HG03039 (cell line): ENCODE measurements around the gene BICRA.
"Not testable (repeated sequence)": the region's sequence is repeated elsewhere in the genome, so short reads cannot be mapped to it uniquely, and the experiment has no call there.

Experiments used
- ATAC-seq: cut with Tn5 transposase; IDR thresholded peaks from one replicate; pipeline ENCODE4 v1.9.1; 2021; ENCODE audit warnings: mild to moderate bottlenecking, moderate library complexity; ENCODE audit not compliant: unreplicated experiment

BICRA gene

DNA sequence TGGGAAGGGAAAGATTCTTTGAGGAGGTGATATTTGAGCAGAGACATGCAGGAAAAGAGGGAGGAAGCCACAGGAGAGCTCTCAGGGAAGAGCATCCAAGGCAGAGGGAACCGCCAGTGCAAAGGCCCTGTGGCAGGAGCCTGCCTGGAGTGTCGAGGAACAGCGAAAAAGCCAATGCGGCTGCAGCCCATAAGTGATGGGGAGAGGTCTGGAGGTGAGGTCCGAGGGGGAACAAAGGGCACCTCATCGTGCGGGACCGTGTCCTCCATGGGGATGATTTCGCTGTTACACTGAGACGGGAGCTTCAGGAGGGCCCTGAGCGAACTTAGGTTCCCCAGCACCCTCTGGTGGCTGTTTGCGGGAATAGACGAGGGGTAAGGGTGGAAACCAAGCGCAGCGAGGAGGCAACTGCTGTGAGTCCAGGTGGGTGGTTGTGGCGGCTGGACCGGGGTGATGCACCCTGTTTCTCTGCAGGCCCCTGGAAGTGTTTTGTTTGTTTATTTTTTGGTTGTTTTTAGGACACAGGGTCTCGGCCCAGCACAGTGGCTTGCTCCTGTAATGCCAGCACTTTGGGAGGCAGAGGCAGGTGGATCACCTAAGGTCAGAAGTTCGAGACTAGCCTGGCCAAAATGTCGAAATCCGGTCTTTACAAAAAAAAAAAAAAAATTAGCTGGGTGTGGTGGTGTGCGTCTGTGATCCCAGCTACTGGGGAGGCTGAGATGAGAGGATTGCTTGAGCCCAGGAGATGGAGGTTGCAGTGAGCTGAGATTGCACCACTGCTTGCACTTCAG lies 98.4 kb downstream of the BICRA start:
- no peak for ATAC-seq

DNA sequence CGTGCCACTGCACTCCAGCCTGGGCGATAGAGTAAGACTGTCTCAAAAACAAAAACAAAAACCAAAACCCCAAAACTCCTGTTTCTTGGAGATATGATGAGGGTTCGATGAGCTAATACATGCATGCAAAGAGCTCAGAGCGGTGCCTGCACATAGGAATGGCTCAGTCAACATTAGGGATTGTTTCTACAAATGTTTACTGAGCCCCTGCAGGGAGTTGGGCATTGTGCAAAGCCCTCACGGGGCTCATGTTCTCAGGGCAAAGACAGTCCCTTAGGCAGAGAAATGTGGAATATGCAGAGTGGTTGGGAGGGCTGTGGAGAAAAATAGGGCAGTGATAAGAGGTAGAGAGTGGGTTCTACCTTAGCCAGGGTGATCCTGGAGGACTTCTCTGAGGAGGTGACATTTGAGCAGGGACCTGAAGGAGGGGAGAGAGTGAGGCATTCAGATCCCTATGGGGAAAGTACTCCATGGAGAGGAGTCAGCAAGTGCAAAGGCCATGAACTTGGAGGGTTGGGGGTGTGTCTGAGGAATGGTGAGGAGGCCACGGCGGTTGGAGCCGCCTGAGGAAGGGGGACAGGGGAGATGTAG lies 102.8 kb downstream of the BICRA start:
- ATAC-seq = no peak

DNA sequence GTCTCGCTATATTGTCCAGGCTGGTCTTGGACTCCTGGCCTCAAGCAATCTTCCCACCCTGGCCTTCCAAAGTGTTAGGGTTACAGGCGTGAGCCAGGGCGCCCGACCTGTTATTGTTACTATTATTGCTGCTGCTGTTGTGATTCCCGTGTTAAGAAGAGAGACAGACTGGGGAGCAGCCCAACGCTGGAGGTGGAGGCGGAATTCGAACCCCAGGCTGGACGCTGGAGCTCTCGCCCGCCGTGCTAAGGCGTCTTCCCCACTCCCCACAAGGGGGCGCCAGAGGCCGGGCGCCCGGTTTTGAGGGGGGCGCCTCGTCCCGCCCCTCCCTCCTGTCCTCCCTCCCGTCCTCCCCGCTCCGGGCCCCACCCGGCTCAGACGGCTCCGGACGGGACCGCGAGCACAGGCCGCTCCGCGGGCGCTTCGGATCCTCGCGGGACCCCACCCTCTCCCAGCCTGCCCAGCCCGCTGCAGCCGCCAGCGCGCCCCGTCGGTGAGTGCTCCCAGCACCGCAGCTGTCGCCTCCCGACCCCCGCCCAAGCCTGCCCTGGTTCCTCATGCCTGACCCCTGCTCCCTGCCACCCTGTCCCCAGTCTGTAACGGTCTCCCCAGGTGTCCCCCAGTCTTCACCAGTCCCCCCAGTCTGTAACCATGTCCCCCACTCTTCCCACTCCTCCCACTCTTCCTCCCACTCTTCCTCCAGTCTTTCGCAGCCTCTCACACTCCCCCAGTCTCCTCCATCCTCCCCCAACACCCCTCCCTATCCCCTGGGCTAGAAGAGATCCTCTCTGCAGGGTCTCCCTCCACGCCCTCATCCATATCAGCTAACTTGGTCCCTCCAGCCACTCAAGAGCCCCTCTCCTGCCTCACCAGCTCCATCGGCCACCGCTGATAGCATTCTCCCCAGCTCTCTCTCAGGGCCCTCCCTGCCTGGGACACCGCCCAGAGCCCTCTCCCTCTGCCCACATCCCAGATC lies 104.4 kb downstream of the BICRA start, which contains the start of gene EHD2:
Gene EHD2, plus strand, starts transcription at position 377 of the 976 bp plus-strand sequence. CDS start 3,191 bp downstream, outside the sequence.
- no peak for ATAC-seq

DNA sequence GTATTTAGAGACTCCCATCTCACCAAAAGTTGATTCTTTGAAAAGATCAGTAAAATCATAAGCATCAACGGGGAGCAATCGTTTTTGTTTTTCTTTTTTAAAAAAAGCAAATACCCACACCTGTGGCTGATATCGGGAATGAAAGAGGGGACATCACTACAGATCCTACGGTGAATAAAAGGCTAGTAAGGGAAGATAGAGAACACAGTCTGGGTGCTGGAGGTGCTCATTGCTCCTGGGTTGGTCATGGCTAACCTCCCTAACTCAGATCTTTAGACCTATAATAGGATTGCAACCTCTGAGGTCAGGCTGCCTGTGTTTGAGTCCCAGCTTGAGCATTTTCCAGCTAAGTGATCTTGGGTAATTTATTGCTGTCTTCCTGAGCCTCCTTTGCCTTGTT lies 105.4 kb downstream of the BICRA start:
- no peak for ATAC-seq

DNA sequence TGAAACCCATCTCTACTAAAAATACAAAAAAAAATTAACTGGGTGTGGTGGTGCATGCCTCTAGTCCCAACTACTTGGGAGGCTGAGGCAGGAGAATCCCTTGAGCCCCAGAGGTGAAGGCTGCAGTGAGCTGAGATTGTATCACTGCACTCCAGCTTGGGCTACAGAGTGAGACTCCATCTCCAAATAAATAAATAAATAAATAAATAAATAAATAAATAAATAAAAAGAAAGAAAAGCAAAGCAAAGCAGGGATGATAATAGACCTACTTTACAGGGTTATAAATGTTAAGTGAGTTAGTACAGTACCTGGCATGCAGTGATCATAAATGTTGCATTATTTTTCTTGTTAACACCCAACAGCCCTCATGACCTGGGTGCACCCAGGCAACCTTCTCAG lies 105.9 kb downstream of the BICRA start:
- not testable (repeated sequence) for ATAC-seq

DNA sequence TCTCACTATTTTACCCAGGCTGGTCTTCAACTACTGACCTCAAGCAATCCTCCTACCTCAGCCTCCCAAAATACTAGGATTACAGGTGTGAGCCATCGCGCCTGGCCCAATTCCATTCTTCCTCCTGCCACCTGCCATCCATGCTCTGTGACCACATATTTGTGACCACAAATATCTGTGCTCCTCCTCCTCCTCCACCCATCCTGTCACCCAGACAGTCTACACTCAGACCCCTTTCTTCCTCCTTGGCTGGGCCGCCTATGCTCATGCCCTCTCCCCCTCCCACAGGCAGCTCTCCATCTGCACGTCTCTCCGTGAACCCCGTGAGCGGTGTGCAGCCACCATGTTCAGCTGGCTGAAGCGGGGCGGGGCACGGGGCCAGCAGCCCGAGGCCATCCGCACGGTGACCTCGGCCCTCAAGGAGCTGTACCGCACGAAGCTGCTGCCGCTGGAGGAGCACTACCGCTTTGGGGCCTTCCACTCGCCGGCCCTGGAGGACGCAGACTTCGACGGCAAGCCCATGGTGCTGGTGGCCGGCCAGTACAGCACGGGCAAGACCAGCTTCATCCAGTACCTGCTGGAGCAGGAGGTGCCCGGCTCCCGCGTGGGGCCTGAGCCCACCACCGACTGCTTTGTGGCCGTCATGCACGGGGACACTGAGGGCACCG lies 107.5 kb downstream of the BICRA start:
- ATAC-seq = no peak

DNA sequence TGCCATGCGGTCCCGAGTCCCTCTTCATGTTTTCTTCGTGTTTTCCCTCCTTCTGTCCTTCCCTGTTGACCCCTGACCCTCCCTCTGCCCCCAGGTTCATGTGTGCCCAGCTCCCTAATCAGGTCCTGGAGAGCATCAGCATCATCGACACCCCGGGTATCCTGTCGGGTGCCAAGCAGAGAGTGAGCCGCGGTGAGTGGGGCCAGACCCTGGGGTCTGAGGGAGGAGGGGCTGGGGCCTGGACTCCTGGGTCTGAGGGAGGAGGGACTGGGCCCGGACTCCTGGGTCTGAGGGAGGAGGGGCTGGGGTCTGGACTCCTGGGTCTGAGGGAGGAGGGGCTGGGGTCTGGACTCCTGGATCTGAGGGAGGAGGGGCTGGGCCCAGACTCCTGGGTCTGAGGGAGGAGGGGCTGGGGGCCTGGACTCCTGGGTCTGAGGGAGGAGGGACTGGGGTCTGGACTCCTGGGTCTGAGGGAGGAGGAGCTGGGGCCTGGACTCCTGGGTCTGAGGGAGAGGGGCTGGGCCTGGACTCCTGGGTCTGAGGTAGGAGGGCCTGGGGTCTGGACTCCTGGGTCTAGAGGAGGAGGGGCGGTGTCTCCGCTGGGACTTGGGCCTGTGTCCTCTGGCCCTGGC lies 109.6 kb downstream of the BICRA start:
- not testable (repeated sequence) for ATAC-seq

DNA sequence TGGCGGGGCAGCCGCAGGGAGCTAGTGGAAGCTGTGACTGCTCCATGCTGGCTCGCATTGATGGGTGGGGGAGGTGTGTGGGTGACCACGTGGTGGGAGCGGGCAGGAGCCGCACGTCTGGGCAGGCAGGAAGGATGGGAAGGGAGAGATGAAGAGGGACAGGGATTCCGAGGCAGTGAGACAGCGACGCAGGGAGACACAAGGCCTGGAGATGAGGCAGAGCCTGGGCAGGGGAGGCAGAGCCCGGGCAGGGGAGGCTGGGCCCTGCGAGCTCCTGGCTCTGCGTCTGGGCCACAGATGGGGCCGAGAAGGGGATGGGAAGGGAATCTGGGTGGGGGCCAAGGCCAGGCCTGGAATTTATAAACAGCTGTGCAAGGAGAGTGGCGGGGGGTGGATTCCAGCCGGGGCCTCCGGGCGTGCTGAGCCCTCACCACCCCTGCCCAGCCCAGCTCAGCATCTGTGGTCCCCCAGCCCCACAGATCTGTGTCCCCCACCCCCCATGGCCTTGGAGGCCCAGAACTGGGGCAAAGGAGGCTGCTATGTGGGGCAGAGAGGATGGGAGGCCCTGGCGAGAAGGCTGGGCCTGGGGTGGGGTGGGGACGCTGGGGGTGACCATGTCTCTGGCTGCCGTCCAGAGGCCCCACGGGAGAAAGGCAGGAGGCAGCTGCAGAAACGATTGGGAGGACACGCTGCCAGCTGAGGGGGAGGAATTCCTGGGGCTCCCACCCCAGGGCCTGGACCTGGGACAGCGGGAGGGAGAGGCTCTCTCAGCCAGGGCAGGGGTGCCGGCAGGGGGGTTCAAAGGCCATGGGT lies 110.3 kb downstream of the BICRA start:
- ATAC-seq = no peak

DNA sequence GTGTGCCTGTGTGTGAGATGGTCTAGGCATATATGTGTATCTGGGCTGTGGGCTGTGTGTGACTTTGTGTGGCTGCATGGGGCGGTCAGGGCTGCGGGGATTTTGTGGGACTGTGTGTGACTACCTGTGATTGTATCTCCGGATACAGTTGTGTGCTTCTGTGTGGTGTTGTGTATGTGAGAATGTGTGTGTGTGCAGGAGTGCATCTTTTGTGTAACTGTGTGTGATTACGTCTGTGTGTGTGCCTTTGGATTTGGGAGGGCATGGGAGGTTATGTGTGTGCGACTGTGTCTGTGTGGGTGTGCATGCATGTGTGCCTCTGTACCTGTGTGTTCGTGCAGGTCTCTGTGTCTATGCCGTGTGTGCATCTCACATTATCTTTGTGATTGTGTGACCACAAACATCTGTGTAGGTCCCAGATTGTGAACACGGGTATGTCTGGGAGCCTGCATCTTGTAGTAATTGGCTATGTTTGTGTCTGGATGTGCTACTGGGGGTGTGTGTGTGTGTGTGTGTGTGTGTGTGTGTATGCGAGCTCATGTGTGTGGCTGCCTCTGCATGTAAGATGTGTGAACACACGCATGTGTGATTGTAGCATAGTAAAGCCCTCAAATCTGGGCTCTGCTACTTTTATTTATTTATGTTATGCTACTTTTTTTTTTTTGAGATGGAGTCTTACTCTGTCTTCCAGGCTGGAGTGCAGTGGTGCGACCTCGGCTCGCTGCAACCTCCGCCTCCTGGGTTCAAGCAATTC lies 111.9 kb downstream of the BICRA start:
- ATAC-seq = no peak

DNA sequence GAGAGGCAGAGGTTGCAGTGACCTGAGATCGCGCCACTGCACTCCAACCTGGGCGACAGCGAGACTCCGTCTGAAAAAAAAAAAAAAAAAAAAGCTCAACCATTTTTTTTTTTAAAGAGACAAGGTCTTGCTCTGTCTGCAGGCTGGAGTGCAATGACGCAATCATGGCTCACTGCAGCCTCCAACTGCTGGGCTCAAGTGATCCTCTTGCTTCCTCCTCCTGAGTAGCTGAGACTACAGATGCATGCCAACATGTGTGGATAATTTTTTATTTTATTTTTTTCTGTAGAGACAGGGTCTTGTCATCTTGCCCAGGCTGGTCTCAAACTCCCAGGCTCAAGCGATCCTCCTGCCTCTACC lies 114.6 kb downstream of the BICRA start:
- no peak for ATAC-seq

DNA sequence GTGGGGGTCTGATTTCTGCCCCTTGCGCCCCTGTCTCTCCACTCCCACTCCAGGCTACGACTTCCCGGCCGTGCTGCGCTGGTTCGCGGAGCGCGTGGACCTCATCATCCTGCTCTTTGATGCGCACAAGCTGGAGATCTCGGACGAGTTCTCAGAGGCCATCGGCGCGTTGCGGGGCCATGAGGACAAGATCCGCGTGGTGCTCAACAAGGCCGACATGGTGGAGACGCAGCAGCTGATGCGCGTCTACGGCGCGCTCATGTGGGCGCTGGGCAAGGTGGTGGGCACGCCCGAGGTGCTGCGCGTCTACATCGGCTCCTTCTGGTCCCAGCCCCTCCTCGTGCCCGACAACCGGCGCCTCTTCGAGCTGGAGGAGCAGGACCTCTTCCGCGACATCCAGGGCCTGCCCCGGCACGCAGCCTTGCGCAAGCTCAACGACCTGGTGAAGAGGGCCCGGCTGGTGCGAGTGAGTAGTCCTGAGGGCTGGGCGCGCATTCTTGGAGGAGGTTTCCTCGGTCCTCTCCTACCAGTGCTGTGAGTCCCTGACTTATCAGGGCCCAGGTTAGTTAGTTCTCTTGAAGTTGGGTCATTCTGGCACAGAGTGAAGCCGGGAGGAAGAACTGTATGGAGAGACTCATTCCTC lies 116.9 kb downstream of the BICRA start:
- no peak for ATAC-seq

DNA sequence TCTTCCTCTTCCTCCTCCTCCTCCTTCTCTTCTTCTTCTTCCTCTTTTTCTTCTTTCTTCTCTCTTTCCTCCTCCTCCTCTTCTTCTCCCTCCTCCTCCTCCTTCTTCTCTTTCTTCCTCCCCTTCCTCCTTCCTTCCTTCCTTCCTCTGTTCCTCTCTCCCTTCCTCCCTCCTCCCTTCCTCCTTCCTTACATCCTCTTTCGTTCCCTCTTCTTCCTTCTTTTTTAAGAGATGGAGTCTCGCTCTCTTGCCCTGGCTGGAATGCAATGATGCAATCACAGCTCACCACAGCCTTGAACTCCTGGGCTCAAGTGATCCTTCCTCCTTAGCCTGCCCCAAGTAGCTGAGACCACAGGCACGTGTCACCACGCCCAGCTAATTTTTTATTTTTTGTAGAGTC lies 117.5 kb downstream of the BICRA start:
- ATAC-seq = no peak

DNA sequence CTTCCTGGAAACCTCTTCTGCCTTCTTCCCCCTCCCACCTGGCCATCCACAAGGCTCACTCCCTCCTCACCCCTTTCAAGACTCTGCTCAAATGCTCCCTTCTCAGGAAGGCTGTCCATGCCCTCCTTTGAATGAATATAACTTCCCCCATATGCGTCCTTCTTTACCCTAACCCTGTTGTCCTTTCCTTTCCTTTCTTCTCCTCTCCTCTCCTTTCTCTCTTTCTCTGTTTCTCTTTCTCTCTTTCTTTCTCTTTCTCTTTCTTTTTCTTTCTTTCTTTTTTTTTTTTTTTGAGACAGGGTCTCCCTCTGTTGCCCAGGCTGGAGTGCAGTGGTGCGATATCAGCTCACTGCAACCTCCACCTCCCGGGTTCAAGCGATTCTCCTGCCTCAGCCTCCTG lies 119.4 kb downstream of the BICRA start:
- not testable (repeated sequence) for ATAC-seq

DNA sequence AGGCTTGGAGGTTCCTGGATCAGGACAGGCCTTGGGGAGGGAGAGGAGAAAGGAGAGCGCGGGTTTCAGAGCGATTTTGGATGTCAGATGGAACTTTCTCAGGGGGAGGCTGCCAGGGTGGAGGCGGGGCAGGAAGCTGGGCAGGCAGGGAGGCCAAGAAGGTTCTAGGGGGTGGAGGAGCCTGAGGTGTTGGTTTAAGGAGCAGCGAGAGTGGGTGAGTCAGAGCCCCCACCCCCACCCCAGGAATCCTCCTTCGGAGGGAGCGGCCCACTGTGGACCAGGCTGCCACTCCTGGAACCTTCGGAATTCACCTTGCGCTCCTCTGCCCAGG lies 120.5 kb downstream of the BICRA start:
- ATAC-seq = no peak

DNA sequence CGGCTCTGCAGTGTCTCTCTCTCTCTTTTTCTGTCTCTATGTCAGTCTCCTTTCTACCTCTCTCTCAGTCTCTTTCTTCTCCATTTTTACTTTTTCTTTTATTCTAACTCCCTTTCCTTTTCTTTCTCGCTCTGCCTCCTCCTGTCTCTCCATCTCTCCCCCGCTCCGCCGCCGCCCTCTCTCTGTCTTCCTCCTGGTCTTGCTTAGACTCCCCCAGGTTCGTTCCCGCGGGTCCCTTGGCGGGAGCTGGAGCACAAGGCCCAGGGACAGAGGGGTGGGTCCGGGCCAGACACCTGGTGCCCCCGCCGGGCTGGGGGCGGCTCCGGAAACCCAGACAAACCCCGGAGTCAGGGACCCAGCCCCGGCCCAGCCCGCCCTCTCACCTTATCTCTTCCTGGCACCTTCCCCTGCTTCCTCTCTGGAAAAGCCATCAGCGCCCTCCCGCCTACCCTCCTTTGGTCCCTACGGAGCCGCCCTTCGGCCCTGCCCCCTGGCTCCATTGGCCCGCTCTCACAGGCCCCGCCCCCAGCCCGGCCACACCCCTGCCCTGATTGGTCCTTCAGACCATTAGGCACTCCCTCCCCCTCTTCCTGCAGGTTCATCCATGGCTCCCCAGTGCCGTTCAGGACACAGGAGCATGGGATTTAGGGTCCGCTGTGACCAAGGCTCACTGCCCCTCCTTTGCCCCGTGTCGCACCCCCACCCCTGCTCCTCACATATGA lies 121.0 kb downstream of the BICRA start:
- no peak for ATAC-seq

DNA sequence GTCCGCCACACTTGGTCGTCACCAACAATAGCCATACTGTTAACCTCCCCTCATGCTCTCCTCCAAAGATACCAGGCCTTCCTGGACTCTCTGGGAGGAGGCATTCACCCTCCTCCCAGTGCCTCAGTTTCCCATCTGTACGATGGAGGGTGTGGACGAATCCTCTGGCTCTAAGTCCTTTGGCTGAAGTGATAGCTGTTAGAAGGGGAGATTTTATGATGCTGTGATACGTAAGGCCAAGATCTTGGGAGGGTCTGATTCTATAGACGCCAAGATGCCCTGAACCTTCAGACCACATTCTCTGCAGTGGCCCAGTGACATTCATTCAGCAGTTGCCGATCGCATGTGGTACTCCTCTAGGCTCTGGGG lies 121.6 kb downstream of the BICRA start:
- no peak for ATAC-seq

DNA sequence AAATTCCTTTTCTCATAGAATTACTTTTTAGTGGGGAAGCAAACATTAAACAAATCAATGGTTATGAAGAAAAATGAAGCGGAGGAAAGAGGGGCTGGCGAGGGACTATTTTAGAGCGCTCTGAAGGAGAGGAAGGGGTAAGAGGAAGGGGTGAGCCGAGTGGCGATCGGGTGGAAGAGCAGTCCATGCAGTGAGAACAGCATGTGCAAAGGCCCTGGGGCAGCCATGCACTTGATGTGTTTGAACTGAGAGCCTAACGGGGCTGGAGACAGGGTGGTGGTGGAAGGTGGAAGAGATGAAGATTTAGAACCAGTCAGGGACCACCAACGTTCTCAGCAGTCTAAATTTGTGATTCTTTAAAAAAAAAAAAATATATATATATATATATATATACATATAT lies 122.0 kb downstream of the BICRA start:
- no peak for ATAC-seq

DNA sequence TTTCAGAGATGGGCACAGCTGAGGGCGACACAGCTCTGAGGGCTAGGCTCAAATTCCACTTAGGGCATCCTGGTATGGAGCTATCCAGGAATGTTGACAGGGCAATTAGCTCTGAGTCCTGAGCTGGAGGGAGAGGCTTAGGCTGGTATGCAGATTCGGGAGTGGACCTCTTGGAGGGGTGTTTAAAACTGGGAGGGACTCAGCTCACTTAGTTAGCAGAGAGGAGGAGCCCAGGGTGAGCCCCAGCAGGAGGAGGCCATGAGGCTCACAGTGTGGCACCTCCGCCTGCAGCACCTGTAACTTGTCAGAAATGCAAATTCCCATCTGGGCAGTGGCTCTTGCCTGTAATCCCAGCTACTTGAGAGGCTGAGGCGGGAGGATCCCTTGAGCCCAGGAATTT lies 126.2 kb downstream of the BICRA start:
- ATAC-seq = no peak
